NCI-H226 (cell line): ENCODE measurements around the gene INSIG2.
A peak's percentile ranks its signal among the peaks of the same experiment; 100 is the strongest.
"Not testable (repeated sequence)": the region's sequence is repeated elsewhere in the genome, so short reads cannot be mapped to it uniquely, and the experiment has no call there.

Experiments
- DNase-seq: peaks from one replicate; pipeline ENCODE4 v3.0.0-alpha.2; 2015

Gene INSIG2

GRCh38 chr2:118061135-118061955, 26.9 kb upstream of the INSIG2 start:
- peak; percentile 76 for DNase-seq

- peak; percentile 20 for DNase-seq
Observed at GRCh38 chr2:118062048-118062447, 26.2 kb upstream of the INSIG2 start.

- DNase-seq = no peak
Observed at GRCh38 chr2:118062669-118063068, 25.6 kb upstream of the INSIG2 start.

- peak; percentile 70 for DNase-seq
Observed at GRCh38 chr2:118065015-118065706, 23.1 kb upstream of the INSIG2 start.

GRCh38 chr2:118065921-118066511, 22.3 kb upstream of the INSIG2 start:
- DNase-seq = no peak

GRCh38 chr2:118077636-118078247, 10.5 kb upstream of the INSIG2 start:
- no peak for DNase-seq

GRCh38 chr2:118078734-118079133, 9.5 kb upstream of the INSIG2 start:
- DNase-seq = no peak

GRCh38 chr2:118084491-118085089, 3.7 kb upstream of the INSIG2 start:
- no peak for DNase-seq

- DNase-seq = no peak
Observed at GRCh38 chr2:118085173-118086023, 2.9 kb upstream of the INSIG2 start.

- no peak for DNase-seq
Observed at GRCh38 chr2:118086024-118086633, 2.1 kb upstream of the INSIG2 start.

GRCh38 chr2:118089139-118089800, 999 bp downstream of the INSIG2 start:
- no peak for DNase-seq

- DNase-seq = no peak
Observed at GRCh38 chr2:118090387-118091139, 2.3 kb downstream of the INSIG2 start.

- no peak for DNase-seq
Observed at GRCh38 chr2:118091140-118091478, 2.8 kb downstream of the INSIG2 start.

GRCh38 chr2:118091631-118092030, 3.4 kb downstream of the INSIG2 start:
- DNase-seq = no peak

GRCh38 chr2:118094102-118094501, 5.8 kb downstream of the INSIG2 start:
- DNase-seq = not testable (repeated sequence)

GRCh38 chr2:118094503-118094902, 6.2 kb downstream of the INSIG2 start:
- no peak for DNase-seq

GRCh38 chr2:118095610-118096009, 7.3 kb downstream of the INSIG2 start:
- DNase-seq = no peak

- DNase-seq = no peak
Observed at GRCh38 chr2:118097657-118098056, 9.4 kb downstream of the INSIG2 start.

- no peak for DNase-seq
Observed at GRCh38 chr2:118098307-118099030, 10.2 kb downstream of the INSIG2 start.
